HUES48 (cell line): ENCODE measurements around the gene SLC27A2.
"Not testable (repeated sequence)": the region's sequence is repeated elsewhere in the genome, so short reads cannot be mapped to it uniquely, and the experiment has no call there.

Experiments
- H3K27ac ChIP-seq: one replicate; pipeline ENCODE4 v1.7.0; 2013; ENCODE audit warnings: low read depth, low read length, inconsistent platforms
- H3K27me3 ChIP-seq: 2 replicates; pipeline ENCODE4 v1.6.1; 2013; ENCODE audit warnings: mild to moderate bottlenecking, low read length; ENCODE audit not compliant: control insufficient read depth, insufficient read depth
- H3K36me3 ChIP-seq: 2 replicates; pipeline ENCODE4 v1.6.1; 2013; ENCODE audit warnings: low read length; ENCODE audit not compliant: control insufficient read depth, insufficient read depth
- H3K4me1 ChIP-seq: 2 replicates; pipeline ENCODE4 v1.6.1; 2013; ENCODE audit warnings: mild to moderate bottlenecking, low read length; ENCODE audit not compliant: control insufficient read depth, insufficient read depth
- H3K4me3 ChIP-seq: 2 replicates; pipeline ENCODE4 v1.5.1; 2013; ENCODE audit warnings: mild to moderate bottlenecking, low read depth, low read length
- H3K9ac ChIP-seq: 2 replicates; pipeline ENCODE4 v1.6.1; 2013; ENCODE audit warnings: mild to moderate bottlenecking, low read depth, low read length, moderate library complexity
- H3K9me3 ChIP-seq: 2 replicates; pipeline ENCODE4 v1.6.1; 2013; ENCODE audit warnings: low read length; ENCODE audit not compliant: control insufficient read depth, insufficient read depth

SLC27A2 gene

DNA sequence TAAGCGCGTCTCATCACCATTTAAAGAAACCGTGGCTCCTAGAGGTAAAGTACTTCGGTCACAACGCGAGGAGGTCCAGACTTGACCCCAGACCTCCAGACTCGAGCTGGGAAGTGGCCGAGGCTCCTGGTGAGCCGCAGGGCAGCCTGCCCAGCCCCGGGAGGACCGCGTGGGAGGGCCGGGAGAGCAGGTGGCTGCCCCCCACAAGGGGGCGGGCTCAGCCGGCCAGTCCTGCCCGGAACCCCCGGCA is at the start of gene SLC27A2:
Gene SLC27A2, plus strand, starts transcription at position 228 of the 250 bp plus-strand sequence. CDS start 232 bp downstream, outside the sequence.
- Histone ChIP-seq H3K27me3 (peaks cover 43% of the 10 kb centered on the region), H3K27ac (no peak within 1 kb of the TSS), H3K4me1 (0 out of 2 replicates have a peak, but pooled peaks cover 6% of the 10 kb centered on the region), H3K9me3 (no peaks in the 10 kb centered on the region), H3K4me3 (peak within 1 kb of the TSS; percentile 65), H3K9ac (peak within 1 kb of the TSS; percentile 45), H3K36me3 (no peaks in the 10 kb centered on the region)

- H3K4me3 ChIP-seq, H3K27ac ChIP-seq, H3K27me3 ChIP-seq, H3K36me3 ChIP-seq, H3K9me3 ChIP-seq, H3K4me1 ChIP-seq, H3K9ac ChIP-seq: not testable (repeated sequence)
Measured at GRCh38 chr15:50132251-50132984, 49.6 kb upstream of the SLC27A2 start.

DNA sequence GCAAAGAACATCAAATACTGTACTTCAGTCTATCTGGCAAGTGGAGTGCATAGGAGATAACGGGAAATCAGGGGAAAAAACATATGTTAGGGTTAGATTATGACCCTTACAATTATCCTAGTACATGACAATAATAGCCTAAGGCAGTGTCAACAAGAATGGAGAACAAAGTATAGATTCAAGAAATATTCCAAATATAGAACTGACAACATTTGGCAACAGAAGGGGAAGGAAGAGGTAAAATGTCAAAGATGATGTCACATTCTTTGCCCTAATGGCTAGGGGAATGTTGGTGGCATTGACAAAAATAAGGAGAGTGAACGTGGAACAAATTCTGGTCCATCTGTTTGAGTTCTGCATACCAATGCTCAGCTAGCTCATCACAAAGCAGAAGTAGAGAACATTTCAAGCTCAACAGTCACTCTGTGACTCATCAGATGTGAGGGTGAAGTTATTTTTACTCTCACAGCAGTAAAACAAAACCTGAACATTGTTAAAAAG is 47.4 kb upstream of the SLC27A2 start:
- Histone ChIP-seq H3K27ac (no peak overlapping the region), H3K9me3 (no peaks in the 10 kb centered on the region), H3K4me3 (no peak overlapping the region), H3K4me1 (no peaks in the 10 kb centered on the region; the same call in 1 of the 2 replicates), H3K9ac (no peak overlapping the region), H3K36me3 (no peaks in the 10 kb centered on the region), H3K27me3 (no peaks in the 10 kb centered on the region)

DNA sequence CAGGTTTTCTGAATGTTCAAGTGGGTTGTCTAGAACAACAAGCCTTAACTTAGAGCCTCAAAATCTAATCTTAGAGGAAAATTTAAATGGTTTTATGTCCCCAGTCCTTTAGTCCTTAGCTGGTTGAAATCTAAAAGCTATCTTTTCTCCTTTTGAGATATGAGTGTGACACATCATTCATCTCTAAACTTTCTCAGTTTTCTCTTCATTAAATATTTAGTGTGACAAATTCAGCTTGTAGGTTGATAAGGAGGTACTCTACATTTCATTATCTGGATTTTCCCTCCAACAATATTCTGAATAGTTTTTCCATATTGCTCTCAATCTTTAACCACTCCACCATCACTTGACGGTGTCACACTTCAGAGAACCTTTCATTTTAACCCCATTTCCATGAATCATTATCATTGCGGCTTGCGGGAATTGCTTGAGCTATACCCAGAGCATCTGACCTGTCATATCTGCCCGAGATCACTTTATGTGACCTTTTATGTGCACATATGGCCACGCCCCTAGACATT is 46.9 kb upstream of the SLC27A2 start:
- Histone ChIP-seq H3K27ac (no peak overlapping the region), H3K36me3 (no peaks in the 10 kb centered on the region), H3K27me3 (no peaks in the 10 kb centered on the region), H3K4me1 (no peaks in the 10 kb centered on the region; the same call in 1 of the 2 replicates), H3K9ac (no peak overlapping the region), H3K9me3 (no peaks in the 10 kb centered on the region), H3K4me3 (no peak overlapping the region)

DNA sequence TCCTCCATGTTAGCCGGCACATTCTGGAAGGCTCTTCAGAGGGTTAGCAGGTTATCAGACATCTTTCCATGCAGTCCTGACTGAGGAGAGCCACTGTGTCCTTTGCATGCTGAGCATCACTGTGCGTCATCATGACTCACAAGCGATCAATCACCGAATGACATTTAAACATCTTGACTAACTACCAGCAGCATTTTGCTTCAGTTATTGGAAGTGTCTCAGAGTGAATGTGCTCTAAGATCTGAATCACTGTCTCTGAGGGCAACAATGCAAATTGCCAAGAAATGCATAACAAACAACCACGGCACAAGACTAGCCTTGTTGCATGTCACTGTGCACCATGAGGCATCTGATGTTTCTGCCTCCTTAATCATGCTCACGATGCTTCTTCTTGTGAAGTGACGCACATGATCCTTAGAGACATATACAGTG is 44.6 kb upstream of the SLC27A2 start:
- no peak overlapping the region for H3K27ac ChIP-seq
- no peaks in the 10 kb centered on the region for H3K36me3 ChIP-seq
- H3K9me3 ChIP-seq, result no peaks in the 10 kb centered on the region
- H3K4me3 ChIP-seq, result no peak overlapping the region
- no peak overlapping the region for H3K9ac ChIP-seq
- no peaks in the 10 kb centered on the region for H3K27me3 ChIP-seq
- H3K4me1 ChIP-seq, result no peaks in the 10 kb centered on the region; the same call in 1 of the 2 replicates

GRCh38 chr15:50137893-50138292 is 44.1 kb upstream of the SLC27A2 start:
- Histone ChIP-seq H3K4me3 (no peak overlapping the region), H3K9ac (no peak overlapping the region), H3K36me3 (no peaks in the 10 kb centered on the region), H3K27ac (no peak overlapping the region), H3K27me3 (no peaks in the 10 kb centered on the region), H3K9me3 (no peaks in the 10 kb centered on the region), H3K4me1 (no peaks in the 10 kb centered on the region; the same call in 1 of the 2 replicates)

- Histone ChIP-seq H3K36me3 (no peaks in the 10 kb centered on the region), H3K27me3 (no peaks in the 10 kb centered on the region), H3K27ac (no peak overlapping the region), H3K4me1 (no peaks in the 10 kb centered on the region; the same call in 1 of the 2 replicates), H3K4me3 (no peak overlapping the region), H3K9ac (no peak overlapping the region), H3K9me3 (no peaks in the 10 kb centered on the region)
Measured at GRCh38 chr15:50138391-50138790, 43.6 kb upstream of the SLC27A2 start.

DNA sequence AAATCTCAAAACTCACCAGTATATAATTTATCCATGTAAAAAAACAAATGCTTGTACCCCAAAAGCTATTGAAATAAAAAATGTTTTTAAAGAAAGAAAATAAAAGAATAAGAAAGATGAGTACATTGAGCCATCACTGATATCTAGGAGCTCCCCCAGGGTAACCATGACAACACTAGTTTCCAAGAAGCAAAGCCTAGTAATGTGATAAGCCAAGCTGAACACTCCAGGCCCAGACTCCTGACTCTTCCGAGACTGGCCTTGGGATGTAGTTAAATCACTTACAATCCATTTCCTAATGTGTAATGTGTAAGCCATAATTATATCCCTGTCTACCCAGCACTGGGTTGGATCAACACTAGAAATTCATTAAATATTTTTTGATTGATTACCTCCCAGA is 41.9 kb upstream of the SLC27A2 start:
- Histone ChIP-seq H3K4me3 (no peak overlapping the region), H3K27me3 (no peaks in the 10 kb centered on the region), H3K27ac (no peak overlapping the region), H3K4me1 (peaks cover 4% of the 10 kb centered on the region; the same call in 1 of the 2 replicates), H3K9me3 (no peaks in the 10 kb centered on the region), H3K9ac (no peak overlapping the region), H3K36me3 (no peaks in the 10 kb centered on the region)

- Histone ChIP-seq H3K4me1 (peaks cover 7% of the 10 kb centered on the region; the same call in 1 of the 2 replicates), H3K4me3 (no peak overlapping the region), H3K27ac (no peak overlapping the region), H3K36me3 (no peaks in the 10 kb centered on the region), H3K27me3 (no peaks in the 10 kb centered on the region), H3K9me3 (no peaks in the 10 kb centered on the region), H3K9ac (no peak overlapping the region)
Measured at GRCh38 chr15:50140983-50141382, 41.0 kb upstream of the SLC27A2 start.

DNA sequence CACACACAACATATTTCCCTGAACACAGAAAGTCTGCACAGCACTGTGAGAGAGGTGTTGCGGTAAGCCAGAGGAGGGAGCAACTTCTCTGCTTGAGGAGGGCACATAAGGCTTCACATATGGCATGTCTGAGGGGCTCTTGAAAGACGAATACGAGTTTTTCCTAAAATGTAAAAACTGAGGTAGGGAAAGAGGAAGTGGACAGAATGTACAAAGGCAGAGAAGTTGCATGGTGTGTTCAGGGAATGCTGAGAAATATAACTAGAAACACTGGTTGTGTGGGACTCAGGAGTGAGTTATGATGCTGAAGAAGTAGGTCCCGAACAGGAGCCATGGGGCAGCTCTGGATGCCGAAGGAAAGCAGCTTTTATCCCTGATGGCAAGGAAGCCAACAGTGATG is 40.1 kb upstream of the SLC27A2 start:
- peaks cover 7% of the 10 kb centered on the region; the same call in 1 of the 2 replicates for H3K4me1 ChIP-seq
- no peaks in the 10 kb centered on the region for H3K9me3 ChIP-seq
- no peaks in the 10 kb centered on the region for H3K27me3 ChIP-seq
- H3K36me3 ChIP-seq, result no peaks in the 10 kb centered on the region
- no peak overlapping the region for H3K4me3 ChIP-seq
- H3K27ac ChIP-seq, result no peak overlapping the region
- H3K9ac ChIP-seq, result no peak overlapping the region

- Histone ChIP-seq H3K27me3 (no peaks in the 10 kb centered on the region), H3K9ac (no peak overlapping the region), H3K4me1 (peaks cover 7% of the 10 kb centered on the region; the same call in 1 of the 2 replicates), H3K4me3 (no peak overlapping the region), H3K36me3 (no peaks in the 10 kb centered on the region), H3K27ac (no peak overlapping the region), H3K9me3 (no peaks in the 10 kb centered on the region)
Measured at GRCh38 chr15:50143255-50143860, 38.6 kb upstream of the SLC27A2 start.
